Stimulated activated CD4-positive, alpha-beta T cell treated with anti-CD3 and anti-CD28 coated beads, Interleukin-4, amount 100 ng/mL, for 48 hours (primary cell): ENCODE measurements around the gene MBP.

Experiments
- DNase-seq, 2 donors: peaks; one replicate each; pipeline ENCODE4 v3.0.0-alpha.2; 2020; ENCODE audit warnings: low read depth in 2 of 2

The MBP gene

DNA sequence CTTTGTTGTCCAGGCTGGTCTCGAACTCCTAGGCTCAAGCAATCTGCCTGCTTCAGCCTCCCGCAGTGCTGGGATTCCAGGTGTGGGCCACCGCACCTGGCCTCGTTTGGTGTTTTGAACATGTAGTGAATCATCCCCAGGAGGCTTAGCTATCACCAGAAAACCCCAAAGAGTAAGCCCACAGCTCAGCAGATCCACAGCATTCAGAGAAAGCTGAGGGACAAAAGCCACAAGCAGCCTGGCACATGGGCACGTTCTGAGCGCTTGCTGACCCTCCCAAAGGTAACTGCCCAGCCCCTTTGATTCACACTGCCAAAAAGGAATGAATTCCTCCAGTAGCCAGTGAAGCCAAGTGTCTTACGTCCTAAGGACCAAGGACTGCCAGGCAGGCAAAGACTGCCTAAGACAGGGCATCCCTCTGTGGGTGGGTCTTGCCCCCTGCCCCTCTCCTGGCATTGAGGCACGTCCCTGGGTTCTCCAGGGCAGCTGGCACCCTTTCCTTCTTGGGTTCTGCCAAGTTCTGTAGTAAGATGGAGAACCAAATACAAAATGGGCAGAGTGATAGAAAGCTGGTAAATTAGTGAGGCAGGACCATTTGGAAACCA, 31.7 kb downstream of the MBP start:
- no peak for DNase-seq

- no peak for DNase-seq
These were observed 32.9 kb downstream of the MBP start for GRCh38 chr18:77099485-77100370.

- no peak for DNase-seq
These were observed 33.9 kb downstream of the MBP start for GRCh38 chr18:77098538-77099174.

DNA sequence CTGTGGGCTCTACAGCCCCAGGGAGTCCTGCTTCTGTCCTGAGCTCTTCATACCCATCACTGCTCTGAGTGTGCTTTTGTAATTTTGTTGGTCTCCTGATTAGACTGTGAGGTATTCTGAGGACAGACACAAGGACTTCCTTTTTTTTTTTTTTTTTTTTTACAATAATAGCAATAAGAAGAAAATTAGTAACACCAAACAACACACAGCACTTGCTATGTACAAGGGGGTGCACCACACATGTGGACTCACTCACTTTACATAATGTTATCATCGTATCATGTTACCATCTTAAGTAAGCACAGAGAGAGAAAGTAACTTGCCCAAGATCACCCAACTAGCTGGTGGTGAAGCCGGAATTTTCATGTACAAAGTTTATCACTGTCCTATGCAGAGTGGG, 34.6 kb downstream of the MBP start:
- DNase-seq: no peak

GRCh38 chr18:77096936-77097886, 35.4 kb downstream of the MBP start:
- no peak for DNase-seq

DNA sequence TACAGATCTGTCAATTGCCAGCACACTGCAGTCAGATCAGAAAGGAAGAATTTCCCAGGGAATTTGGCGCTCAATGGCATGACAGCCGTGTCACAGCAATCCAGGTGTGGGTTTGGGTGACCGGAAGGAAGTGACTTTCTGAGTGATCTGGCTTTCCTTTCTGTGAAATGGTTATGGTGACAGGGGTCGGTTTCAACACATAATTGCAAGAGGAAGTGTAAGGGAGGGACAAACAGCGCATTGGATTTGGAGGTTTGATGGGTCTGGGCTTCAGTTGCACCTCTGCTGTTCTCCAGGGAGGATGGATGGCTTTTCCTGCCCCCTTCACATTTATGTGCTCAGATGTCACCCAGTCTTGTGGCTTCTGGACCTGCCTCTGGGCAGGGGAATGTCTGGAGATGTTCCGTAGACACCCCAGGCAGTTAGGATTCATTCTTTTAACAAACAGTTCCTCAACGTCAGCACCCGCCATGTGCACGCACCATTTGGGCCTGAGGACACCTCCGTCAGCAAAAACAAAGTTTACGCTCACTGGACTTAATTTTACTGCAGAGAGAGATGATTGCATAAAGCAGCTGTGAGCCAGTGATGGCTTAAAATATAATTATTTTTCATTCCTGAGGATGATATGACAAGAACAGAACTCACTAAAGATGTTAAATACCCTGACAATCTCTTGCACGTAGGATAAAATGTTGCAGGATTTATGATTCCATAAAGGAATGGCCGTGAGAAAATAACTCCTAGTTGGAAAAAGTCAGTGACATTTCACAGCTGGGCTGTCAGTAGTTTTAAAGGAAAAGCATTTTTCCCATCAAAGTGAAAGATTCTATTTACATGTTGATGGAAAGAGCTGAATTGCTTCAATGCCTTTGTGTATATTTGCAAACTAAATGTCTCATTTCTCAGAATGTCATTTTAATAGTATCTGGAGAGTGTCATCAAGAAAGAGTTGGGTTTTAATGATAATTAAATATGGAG, 36.9 kb downstream of the MBP start:
- DNase-seq: no peak

DNA sequence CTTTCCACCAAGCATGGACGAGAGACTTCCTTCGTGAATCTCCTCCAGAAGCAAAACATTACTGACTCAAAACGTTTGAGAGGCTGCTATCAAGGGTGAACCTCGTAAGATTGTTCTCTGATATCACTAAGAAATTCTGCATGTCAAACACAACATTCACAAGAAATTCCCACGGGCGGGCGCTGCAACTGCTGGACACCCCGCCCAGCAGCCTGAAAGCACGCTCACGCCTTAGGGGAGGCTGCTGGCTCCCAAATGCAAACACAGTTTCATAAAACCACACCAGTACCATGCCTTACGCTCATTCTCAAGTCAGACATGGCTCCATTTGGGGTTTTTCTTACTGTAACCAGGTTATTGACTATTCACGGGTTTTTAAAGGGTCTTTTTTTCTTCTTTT, 39.0 kb downstream of the MBP start:
- no peak for DNase-seq

- DNase-seq: no peak
These were observed 39.5 kb downstream of the MBP start for GRCh38 chr18:77093067-77093430.

- DNase-seq: no peak
These were observed 40.2 kb downstream of the MBP start for GRCh38 chr18:77092104-77093066.

DNA sequence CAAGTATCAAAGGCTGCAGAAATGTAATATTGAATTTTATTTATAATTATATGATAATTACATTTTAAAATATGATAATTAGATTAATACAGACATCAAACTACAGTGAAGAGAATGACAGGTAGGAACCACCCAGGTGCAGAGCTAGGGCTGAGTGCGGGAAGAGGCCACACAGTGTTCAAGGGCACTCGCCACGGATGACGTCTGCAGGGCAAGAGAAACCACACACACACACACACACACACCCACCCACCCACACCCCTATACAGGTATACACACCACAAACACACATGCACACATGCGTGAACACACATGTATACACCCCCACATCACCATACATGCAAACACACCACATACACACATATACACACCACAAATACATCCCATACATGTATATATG, 41.2 kb downstream of the MBP start:
- no peak for DNase-seq

- DNase-seq: no peak
These were observed 41.9 kb downstream of the MBP start for GRCh38 chr18:77090546-77091174.

- no peak for DNase-seq
These were observed 42.8 kb downstream of the MBP start for GRCh38 chr18:77089723-77090285.

- DNase-seq: no peak
These were observed 43.4 kb downstream of the MBP start for GRCh38 chr18:77088963-77089722.

DNA sequence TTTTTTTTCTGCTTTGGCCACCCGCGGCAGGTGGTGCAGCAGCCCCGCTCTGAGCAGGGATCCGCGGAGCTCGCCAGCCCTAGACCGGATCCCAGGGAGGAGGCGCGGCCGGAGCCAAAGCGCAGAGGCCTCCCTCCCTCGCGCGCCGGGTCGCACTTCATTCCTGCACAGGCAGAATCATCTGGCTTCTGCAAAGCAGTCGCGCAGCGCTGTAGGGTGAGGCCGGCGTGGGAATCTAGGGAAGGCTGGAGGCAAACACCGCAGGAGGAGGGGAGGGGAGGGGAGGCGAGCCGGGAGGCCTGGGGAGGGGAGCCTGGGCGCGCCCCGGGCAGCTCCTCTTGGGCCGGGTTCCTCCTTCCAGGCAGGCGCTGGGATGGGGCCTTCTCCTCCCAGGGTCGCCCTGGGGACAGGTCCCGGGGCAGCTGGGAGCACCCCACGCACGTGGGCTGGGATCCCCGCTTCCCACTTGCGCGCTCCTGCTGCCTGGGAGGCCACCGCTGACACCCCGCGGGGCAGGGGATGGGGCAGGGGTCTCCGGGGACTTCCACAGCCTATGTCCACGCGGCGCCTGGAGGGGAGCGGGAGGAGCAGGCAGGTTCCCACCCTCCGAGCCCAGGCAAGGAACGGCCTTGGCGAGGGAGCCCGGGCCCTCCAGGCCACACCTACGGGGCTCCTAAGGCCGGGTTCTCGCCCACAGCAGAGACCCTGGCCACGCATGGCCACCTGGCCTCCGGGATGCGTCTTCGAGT, 45.0 kb downstream of the MBP start:
- no peak for DNase-seq

GRCh38 chr18:77086656-77087392, 45.8 kb downstream of the MBP start:
- no peak for DNase-seq

GRCh38 chr18:77086034-77086433, 46.5 kb downstream of the MBP start:
- DNase-seq: no peak

- DNase-seq: no peak
These were observed 47.9 kb downstream of the MBP start for GRCh38 chr18:77084688-77085035.
